ENCODE measurements around the gene TCERG1L. TPM values are rescaled to one million over a fixed set of nuclear protein-coding genes. Genes with fewer than 3 reads are reported as not detected.

The TCERG1L gene
- total RNA-seq, 1 donor from 2014 or later, result 0.08 TPM

DNA sequence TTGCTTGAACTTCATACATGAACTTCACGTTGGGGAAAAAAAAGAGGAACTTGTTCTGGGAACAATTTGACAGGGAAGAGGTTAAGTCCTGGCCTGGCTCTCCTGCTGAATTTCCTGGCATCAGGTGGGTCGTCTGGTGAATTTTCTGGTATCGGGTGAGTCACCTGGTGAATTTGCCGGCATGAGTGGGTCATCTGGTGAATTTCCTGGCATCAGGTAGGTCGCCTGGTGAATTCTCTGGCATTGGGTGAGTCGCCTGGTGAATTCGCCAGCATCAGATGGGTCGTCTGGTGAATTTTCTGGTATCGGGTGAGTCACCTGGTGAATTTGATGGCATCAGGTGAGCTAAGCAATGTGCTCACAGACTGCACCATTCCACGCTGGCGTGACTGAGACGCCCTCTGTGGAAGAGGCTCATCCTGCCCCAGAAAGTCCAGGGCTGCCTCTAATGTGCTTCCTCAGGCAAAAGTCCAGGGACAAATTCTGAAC lies 255.4 kb downstream of the TCERG1L start:
- DNase-seq (ENCODE audit: low spot score) (peak; percentile 31), ATAC-seq (no peak)

DNA sequence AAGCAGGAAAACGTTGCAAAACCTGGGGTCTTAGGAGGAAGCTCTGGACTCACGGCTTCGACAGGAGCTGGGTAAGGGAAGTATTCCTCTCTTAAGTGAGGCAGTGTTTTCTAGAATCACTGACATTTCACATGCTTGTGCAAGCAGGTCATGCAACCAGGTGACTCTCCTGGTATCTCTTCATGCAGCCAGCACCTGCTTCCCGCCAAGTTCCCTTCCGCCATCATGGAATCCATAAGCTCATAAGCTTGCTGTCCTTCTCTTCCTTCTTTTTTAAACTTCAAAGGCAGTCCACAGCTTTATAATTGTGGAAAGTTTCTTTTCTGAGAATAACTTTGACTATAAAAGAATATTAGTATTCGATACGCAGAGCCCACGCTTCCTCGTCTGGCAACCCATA lies 256.1 kb downstream of the TCERG1L start:
- ATAC-seq, result no peak
- no peak for DNase-seq (ENCODE audit: low spot score)

DNA sequence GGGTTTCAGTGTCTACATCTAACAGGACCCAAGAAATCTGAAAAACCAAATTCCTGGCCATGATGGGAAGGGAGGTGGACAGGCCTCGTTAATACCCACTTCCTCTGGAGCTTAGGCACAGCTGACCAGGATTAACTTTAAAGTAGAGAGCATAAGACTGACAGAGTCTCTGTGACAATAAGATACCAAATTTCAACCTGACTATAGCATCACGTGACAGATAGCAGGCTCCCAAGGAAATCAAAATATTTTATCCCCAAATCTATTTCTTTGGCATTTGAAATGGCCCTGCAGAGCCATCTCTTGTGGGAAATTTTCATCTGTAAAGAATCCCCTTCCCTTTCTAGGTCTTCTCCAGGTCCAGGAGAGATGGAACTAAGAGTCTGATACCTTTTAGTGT lies 258.3 kb downstream of the TCERG1L start:
- ATAC-seq, result no peak
- DNase-seq (ENCODE audit: low spot score), result no peak

DNA sequence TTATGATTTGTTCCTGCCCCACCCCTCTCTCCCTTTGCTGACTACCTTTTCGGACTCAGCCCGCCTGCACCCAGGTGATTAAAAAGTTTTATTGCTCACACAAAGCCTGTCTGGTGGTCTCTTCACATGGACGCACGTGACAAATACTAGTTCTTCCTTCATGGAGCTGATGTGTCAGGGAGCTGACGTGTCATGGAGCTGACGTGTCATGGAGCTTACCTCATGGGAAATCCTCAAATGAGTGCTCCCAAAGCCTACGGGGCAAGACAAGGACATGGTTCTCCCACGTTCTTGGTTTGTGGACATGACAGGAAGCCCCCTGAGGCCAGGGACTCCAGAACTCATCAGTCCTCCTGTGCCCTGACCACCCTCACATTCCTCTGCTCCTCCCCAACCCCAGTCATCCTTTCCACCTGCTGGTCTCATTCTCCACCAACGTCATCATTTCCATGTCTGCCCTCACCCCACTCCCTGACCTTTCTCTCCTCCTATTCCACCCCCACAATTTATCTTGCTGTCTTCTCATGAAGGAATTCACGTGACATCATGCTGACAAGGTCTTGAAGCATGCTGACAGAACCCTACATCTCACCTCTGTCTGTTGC lies 261.3 kb downstream of the TCERG1L start:
- DNase-seq (ENCODE audit: low spot score) (no peak), ATAC-seq (no peak)

GRCh38 chr10:131049016-131049415 lies 262.5 kb downstream of the TCERG1L start:
- ATAC-seq, result no peak
- no peak for DNase-seq (ENCODE audit: low spot score)

DNA sequence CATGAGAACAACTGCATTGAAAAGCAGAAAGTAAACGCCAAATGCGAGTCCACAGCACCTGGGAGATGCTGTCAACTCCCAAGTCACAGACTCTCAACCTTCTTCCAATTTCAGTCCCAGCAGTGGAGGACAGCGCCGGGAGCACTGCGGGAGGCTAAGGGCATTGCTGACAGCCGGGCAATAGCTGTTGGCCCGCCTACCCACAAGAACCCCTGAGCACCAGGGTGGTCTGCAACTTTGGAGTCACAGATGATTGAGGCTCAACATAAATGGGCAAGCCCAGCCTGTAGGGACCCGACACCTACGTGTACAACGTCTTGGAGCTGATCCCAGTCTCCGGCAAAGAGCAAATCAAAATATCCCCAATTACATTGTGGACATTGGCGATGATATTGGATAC lies 262.9 kb downstream of the TCERG1L start:
- no peak for DNase-seq (ENCODE audit: low spot score)
- no peak for ATAC-seq

DNA sequence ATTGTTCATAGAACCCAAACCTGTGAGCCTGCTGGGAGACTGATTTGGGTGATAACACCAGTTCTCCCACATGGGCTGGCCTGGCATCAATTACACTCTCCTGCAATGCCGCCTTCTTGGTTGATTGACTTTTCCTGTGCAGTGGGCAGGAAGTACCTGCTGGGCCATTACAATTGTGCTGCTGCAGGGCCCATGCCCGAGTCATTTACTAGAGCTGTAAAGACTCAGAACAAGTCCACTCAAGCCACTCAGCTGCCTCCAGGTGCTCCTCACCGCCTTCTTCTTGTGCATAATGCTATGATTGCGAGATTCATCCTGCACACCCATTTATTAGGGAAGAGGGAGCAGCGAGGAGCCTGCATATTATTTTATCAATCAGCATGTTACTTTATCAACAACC lies 264.0 kb downstream of the TCERG1L start:
- DNase-seq (ENCODE audit: low spot score) (no peak), ATAC-seq (no peak)

DNA sequence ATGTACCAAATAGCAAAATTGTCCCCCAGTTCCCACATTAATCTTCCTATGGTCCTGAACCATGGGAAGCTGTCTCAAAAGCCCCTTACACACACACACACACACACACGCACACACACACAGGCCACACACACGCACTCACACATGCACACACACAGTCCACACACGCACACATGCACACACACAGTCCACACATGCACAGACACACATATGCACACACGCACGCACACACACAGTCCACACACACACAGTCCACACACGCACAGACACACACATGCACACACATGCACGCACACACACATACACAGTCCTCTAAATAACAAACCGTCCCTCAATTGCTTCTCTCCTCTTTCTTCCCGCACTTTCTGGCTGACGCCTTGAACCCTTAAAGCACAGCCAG lies 265.3 kb downstream of the TCERG1L start:
- ATAC-seq (no peak), DNase-seq (ENCODE audit: low spot score) (no peak)

DNA sequence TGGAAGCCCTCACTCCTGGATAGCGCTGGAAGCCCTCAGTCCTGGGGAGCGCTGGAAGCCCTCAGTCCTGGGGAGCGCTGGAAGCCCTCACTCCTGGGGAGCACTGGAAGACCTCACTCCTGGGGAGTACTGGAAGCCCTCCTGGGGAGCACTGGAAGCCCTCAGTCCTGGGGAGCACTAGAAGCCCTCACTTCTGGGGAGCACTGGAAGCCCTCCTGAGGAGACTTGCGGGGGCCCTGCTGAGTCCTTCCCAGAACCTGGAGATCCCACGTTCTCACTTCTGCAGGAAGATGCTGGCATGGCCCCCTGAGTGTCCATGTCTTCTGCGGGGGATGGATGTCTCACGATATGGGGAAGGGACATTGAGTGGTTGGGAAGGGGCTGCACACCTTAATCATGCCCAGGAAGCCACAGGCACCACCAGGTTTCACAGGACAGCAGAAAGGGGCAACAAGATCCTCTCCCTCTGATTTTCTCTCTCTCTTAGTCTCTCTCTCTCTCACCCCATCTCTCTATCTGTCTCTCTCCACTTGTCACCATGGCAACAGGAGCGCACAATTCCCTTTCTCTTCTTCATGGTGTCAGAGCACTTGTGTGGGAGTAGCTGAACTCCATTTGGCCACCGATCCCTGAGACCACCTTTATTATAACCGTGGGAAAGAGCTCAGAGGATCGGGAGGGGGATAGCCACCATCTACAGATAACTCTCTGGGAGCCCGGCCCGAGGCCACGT lies 267.0 kb downstream of the TCERG1L start:
- DNase-seq (ENCODE audit: low spot score), result no peak
- ATAC-seq, result no peak

- no peak for ATAC-seq
- peak; percentile 36 for DNase-seq (ENCODE audit: low spot score)
Measured at GRCh38 chr10:131043039-131043691, 268.4 kb downstream of the TCERG1L start.

Measured in left lobe of liver (tissue), 2 donors.